CD4-positive, alpha-beta T cell treated with Interleukin-15 for 1 hour (primary cell): Measurements from ENCODE around the gene ST7L.
"Not testable (repeated sequence)": the region's sequence is repeated elsewhere in the genome, so short reads cannot be mapped to it uniquely, and the experiment has no call there.

Source experiments
- DNase-seq: peaks from one replicate; pipeline ENCODE4 v3.0.0-alpha.2; 2020

Gene ST7L

GRCh38 chr1:112513112-112513870 is 105.7 kb downstream of the ST7L start:
- DNase-seq, result no peak

DNA sequence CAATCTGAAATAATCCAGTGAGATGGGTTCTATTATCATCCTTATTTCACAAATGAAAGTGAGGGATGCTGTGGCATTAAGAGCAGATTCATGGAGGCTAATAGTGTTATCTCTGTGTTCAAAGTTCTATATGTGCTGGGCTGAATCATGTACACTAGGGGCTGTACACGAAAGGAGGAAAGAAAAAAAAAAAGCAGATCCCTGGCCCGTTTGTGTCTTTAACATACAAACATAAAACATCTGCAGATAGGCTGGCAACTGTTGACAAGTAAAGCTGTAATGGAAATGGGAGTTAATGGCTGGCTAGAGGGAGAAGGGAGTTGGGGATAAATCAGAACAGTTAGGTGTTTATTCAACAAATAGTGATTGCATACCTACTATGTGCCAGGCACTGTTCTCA is 107.0 kb downstream of the ST7L start:
- DNase-seq, result no peak

- no peak for DNase-seq
These were observed 108.6 kb downstream of the ST7L start for GRCh38 chr1:112510340-112510739.

DNA sequence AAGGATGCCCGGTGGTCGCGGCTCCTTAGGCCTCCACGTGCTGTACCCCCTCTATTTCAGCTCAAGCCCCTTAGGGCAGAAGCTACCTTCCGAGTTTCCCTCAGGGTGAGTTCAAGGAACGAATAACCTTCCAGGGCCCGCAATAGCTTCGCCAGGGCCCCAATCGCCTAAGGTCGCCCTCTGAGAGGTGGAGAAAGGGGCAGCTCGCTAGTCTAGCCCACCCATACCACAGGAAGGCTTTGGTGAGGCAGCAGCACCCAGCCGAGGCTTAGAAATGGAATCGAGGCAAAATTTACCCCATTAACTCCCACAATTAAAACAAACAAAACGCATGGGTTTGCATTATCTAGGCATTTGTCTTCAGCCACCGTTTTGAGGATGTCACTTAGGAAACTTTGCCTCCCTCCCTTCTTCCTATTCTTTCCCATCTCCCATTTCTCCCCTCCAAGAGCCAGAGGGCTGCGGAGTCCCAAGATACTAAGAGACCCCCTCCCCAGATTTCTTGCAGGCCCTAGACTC is 109.2 kb downstream of the ST7L start:
- DNase-seq, result no peak

DNA sequence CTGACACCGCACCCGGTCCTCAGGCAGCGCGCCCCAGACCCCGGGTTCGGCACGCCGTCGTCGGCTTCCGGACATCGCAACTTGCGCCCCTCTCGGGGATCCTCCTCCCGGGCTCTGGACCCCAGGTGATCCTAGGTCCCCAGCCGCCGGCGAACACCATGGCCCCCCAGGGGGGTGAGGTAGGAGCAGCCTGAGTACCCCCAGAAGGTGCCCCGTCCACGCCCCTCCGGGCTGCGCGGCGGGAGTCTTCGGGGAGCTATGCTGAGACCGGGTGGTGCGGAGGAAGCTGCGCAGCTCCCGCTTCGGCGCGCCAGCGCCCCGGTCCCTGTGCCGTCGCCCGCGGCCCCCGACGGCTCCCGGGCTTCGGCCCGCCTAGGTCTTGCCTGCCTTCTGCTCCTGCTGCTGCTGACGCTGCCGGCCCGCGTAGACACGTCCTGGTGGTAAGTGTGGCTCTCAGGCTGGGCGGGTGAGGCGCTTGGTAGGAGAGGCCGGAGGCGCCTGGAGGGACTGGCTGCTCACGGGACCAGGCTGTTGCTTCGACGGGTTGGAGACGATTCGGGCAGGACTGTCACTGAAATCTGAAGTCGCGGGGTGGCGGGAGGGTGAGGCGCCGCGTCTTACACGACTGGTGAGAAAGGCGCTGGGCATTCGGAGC is 109.8 kb downstream of the ST7L start:
- no peak for DNase-seq

- peak; percentile 43 for DNase-seq
These were observed 110.5 kb downstream of the ST7L start, which contains the start of gene WNT2B for GRCh38 chr1:112508278-112509004. TSS of gene WNT2B (plus strand) at chr1:112508965. CDS start at chr1:112509263, 298 bp downstream.

DNA sequence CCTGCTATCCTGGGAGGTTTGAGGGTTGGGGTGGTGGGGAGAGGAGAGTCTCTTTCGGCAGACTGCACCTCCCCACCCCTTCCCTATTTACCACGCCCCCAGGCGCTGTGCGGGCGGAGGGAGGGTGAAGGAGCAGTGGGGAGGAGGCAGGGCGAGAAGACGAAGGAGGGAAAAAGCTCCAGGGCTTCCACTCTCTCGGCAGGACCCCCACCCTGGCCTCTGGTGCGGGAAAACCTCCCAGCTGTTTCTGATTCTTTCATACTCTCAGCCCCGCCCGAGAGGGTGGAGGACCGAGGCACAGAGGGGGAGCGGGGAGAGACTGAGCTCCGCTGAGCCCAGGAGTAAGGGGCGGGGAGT is 111.0 kb downstream of the ST7L start:
- DNase-seq, result peak; percentile 27

DNA sequence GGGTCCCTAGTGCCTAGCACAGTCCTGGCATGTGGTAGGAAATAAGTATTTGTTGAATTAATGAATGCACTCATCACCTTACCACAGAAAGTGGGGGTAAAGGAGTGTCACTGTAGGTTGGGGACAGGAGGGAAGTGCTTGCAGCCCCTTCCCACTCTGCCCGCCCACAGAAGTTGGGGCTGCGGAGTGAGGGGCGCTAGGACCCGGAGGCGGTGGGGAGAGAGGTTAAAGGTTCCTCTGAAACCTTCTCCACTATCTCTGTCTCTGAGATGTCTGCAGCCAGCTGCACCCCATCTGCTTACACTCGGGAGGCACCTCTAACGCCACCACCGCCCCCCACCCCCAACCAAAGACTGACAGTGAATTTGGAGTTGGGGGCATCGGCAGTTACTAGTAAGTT is 111.6 kb downstream of the ST7L start:
- DNase-seq, result no peak

- no peak for DNase-seq
These were observed 112.2 kb downstream of the ST7L start for GRCh38 chr1:112506731-112507130.

GRCh38 chr1:112506306-112506705 is 112.6 kb downstream of the ST7L start:
- no peak for DNase-seq

- DNase-seq, result no peak
These were observed 113.1 kb downstream of the ST7L start for GRCh38 chr1:112505878-112506277.

DNA sequence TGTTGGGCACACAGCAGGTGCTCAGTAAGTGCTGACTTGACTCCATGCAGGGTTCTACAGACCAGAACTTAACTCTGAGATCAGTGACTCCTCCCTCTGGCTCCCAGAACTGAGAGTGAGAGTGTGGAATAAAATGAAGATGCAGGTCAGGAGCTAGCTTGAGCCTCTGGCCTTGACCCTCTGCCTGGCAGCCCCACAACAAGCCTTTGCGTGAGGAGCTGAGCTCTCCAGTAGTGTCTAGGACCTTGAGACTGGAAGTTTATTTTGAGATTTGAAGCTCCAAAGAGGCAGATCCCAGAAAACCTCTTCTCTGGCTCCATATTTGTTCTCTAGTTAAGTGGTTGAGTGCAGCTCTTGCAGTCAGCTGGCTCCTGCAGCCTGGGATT is 113.5 kb downstream of the ST7L start:
- DNase-seq, result no peak

DNA sequence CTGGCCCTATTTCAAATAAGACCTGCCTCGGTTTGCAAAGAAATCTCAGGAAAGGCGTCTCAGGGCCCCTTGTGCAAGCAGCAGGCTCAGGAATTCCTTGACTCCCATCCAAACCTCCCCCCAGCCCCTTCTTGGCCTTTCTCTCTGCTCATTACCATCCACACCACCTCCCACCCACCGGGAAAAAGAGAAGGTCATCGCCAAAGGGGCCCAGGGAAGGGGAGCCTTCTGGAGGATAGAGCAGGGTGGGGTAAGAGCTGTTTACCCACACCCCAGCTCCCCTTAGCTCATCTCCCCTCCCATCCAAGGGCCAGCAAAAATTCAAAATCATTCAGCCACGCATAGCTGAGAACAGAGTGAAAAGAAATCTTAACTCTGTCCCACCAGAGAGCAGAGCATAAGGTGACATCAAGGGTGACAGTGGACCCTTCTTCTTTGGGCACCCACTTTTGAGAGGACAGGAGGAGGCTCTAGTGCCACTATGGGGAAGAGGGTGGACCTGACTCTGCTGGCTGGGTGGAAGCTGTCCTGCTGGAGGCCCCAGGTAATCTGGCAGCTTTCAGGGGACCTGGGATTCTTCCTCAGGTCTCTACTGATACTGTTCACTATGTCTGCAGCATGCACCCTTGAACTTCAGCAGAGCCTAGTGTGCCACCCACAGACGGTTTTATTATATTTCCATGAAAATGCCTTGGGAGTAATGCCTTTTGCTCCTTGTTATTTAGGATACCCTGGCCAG is 114.1 kb downstream of the ST7L start:
- DNase-seq, result no peak

GRCh38 chr1:112504001-112504660 is 114.8 kb downstream of the ST7L start:
- no peak for DNase-seq

DNA sequence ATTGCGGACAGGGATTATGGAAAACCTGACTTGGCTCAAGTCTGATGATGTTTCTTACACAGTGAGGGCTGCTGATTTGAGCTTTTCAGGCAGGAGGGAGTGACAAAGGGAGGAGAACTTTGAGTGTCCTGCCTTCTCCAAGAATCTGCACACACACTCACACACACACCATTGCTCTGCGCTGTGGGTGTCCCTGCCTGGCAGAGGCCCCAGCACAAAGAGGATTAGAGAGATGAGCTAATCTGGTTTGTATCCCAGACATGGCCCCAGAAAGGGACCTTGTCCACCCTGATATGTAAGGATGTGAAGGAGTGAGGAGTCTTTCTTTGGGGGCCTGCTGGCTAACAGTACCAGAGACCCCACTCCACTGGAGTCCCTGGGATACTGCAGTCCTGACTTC is 116.1 kb downstream of the ST7L start:
- DNase-seq, result no peak

DNA sequence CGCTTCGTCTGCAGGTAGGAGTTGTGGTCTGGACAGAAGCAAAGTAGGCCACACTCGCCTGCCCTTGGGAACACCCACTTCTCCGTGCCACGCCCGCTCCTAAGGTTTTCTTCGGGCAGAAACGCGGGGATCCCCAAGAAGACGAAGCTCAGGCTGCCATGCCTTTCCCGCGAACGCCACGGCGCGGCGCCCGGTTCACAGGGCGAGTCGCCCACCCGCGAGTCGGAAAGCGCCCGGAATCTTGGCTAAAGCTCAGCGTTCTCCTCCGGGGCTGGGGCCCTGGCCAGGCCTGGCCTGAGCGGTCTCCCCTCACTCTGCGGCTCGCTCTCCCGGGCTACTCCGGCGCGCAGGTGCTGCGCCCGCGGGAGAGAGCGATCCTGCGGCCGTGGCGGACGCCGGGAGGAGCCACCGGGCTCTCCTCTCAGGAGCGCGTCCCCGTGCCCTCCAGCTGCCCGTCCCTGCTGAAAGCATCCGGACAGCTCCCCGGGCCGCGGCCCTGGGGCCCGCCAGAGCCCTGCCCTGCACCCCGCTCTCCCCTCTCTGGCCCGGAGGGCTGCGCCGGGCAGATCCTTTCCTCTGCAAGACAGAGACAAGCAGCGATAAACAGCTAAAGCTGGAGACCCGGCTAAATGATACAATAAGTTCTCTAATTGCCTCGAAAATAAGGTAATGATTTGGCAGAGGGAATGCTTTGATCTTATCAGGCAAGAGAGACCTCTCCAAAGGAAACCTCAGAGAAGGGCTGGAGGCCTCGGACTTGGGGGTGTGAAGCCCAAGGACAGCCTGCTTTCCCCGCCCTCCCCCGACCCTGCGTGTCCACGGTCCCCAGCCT is 116.9 kb downstream of the ST7L start:
- DNase-seq, result peak; percentile 43

DNA sequence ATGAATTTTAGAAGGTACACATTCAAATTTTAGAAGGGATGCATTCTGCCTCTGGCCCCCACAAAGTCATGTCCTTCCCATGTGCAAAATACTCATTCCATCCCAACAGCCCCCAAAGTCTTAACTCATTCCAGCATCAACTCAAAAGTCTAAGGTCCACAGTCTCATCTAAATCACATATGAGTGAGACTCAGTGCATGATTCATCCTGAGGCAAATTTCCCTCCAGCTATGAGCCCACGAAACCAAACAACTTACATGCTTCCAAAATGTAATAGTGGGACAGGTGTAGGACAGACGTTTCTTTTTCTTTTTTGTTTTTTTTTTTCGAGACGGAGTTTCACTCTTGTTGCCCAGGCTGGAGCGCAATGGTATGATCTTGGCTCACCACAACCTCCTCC is 122.7 kb downstream of the ST7L start:
- DNase-seq, result no peak

- no peak for DNase-seq
These were observed 125.6 kb downstream of the ST7L start for GRCh38 chr1:112493351-112493750.

DNA sequence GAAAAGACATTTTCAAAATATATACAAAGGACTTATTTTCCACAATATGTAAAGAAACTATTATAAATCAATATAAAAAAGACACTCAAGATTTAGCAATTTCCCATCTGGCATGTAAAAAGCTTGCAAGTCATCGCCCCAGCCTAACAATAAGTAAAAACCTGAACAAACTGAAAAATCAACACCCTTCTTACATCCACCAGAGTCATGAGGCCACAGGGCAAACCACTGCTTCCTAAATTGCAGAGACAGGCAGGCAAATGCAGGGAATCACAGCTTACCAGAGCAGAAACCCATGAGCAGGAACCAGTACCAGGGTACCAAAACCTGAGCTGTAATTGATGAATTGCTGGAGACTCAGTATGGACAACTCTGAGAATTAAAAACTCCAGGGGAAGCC is 126.9 kb downstream of the ST7L start:
- DNase-seq, result no peak

GRCh38 chr1:112488141-112488540 is 130.8 kb downstream of the ST7L start:
- no peak for DNase-seq

- DNase-seq, result not testable (repeated sequence)
These were observed 131.3 kb downstream of the ST7L start for GRCh38 chr1:112487686-112488085.

GRCh38 chr1:112486063-112486462 is 132.9 kb downstream of the ST7L start:
- not testable (repeated sequence) for DNase-seq
